ENCODE data around the gene MMP24. TPM values are rescaled to one million over a fixed set of nuclear protein-coding genes. Genes with fewer than 3 reads are reported as not detected.

The MMP24 gene
- total and polyA plus RNA-seq, 2 experiments from 2014 or later: 2.0 to 27.3 TPM

GRCh38 chr20:35283441-35284266, 57.2 kb downstream of the MMP24 start:
- H3K36me3 ChIP-seq (ENCODE audit: insufficient read depth): peaks cover 16% of the 10 kb centered on the region
- H4K20me1 ChIP-seq (replicated peaks; ENCODE audit: insufficient read depth): peaks cover 24% of the 10 kb centered on the region; the same call in 1 of the 2 replicates
- H3K4me3 ChIP-seq: peak overlapping the region; percentile 78
- no peaks in the 10 kb centered on the region for H3K9me2 ChIP-seq (ENCODE audit: insufficient read depth)
- H3K27ac ChIP-seq (ENCODE audit: low read depth): peak overlapping the region; percentile 90
- peaks cover 20% of the 10 kb centered on the region for H3K27me3 Mint-ChIP-seq (ENCODE audit: insufficient read depth, low read depth, poor library complexity)
- peaks cover 36% of the 10 kb centered on the region for H3F3A ChIP-seq (replicated peaks; ENCODE audit: low read depth)
- H3K27ac Mint-ChIP-seq: peak overlapping the region; percentile 57
- H3K4me2 ChIP-seq: peak overlapping the region; percentile 87
- peaks cover 53% of the 10 kb centered on the region for H3K36me3 Mint-ChIP-seq (ENCODE audit: low read depth)
- H3K79me2 ChIP-seq (replicated peaks; ENCODE audit: insufficient read depth): peaks cover 34% of the 10 kb centered on the region
- TF ChIP-seq CTCF (conservative IDR thresholded peaks at IDR 0.05; ENCODE audit: low read depth in 2 of 2) (no peak), EZH2phosphoT487 (IDR thresholded peaks at IDR 0.05; ENCODE audit: unreplicated experiment) (no peak), JUNB (IDR thresholded peaks at IDR 0.05; ENCODE audit: unreplicated experiment) (no peak), NANOG (IDR thresholded peaks at IDR 0.05; ENCODE audit: borderline replicate concordance) (no peak), EZH2 (IDR thresholded peaks at IDR 0.05; ENCODE audit: low read depth, unreplicated experiment) (no peak), ZNF462 (CRISPR knock-in tag; IDR thresholded peaks at IDR 0.05) (no peak), POLR2AphosphoS5 (IDR thresholded peaks at IDR 0.05; ENCODE audit: low read depth) (no peak), STAT1 (IDR thresholded peaks at IDR 0.05; ENCODE audit: unreplicated experiment) (no peak), ZNF331 (CRISPR knock-in tag; IDR thresholded peaks at IDR 0.05; ENCODE audit: low read depth) (no peak)
- H3K4me1 Mint-ChIP-seq: peaks cover 15% of the 10 kb centered on the region
- ATAC-seq (no peak), DNase-seq (ENCODE audit: low spot score) (no peak)
- peaks cover 6% of the 10 kb centered on the region; the same call in 1 of the 2 replicates for H3K4me1 ChIP-seq (ENCODE audit: insufficient read depth)
- no peak overlapping the region for H2AFZ ChIP-seq
- H3K27me3 ChIP-seq (ENCODE audit: insufficient read depth): no peaks in the 10 kb centered on the region
- H3K9me3 Mint-ChIP-seq: no peaks in the 10 kb centered on the region; the same call in 2 of the 3 replicates
- H3K4me3 Mint-ChIP-seq: peak overlapping the region; percentile 91

All from GM23338 (cell line).